OCI-LY1 (cell line): ENCODE results near the gene LAMC3.
A peak's percentile ranks its signal among the peaks of the same experiment; 100 is the strongest.

Experiments used
- H2AFZ ChIP-seq: fragments of 200-600 bp; sonication (generic), shearing (Covaris generic); 2 replicates; pipeline ENCODE4 v1.6.0; 2014; ENCODE audit warnings: antibody characterized with exemption, mild to moderate bottlenecking, low read length
- H3F3A ChIP-seq: fragments of 200-600 bp; sonication (generic), shearing (Covaris generic); 2 replicates; pipeline ENCODE4 v1.6.0; 2014; ENCODE audit warnings: mild to moderate bottlenecking, antibody characterized with exemption, low read length, moderate library complexity; ENCODE audit not compliant: insufficient read depth
- H3K27ac ChIP-seq: fragments of 200-600 bp; sonication (generic); 2 replicates; pipeline ENCODE4 v1.5.1; 2014; ENCODE audit warnings: low read length, mixed run types, mild to moderate bottlenecking, low read depth; ENCODE audit not compliant: poor library complexity, severe bottlenecking
- H3K27me3 ChIP-seq: fragments of 200-600 bp; sonication (generic); 2 replicates; pipeline ENCODE4 v1.6.0; 2014; ENCODE audit warnings: antibody characterized with exemption, mild to moderate bottlenecking, low read length, moderate library complexity; ENCODE audit not compliant: insufficient read depth
- H3K36me3 ChIP-seq: fragments of 200-600 bp; sonication (generic); 2 replicates; pipeline ENCODE4 v1.6.1; 2014; ENCODE audit warnings: mild to moderate bottlenecking, antibody characterized with exemption, low read length, moderate library complexity, mixed read lengths; ENCODE audit not compliant: insufficient read depth
- H3K4me1 ChIP-seq: fragments of 200-600 bp; sonication (generic); 2 replicates; pipeline ENCODE4 v1.5.1; 2014; ENCODE audit warnings: mild to moderate bottlenecking, low read length, moderate library complexity; ENCODE audit not compliant: insufficient read depth, severe bottlenecking
- H3K4me2 ChIP-seq: fragments of 200-600 bp; sonication (generic), shearing (Covaris generic); 2 replicates; pipeline ENCODE4 v1.6.1; 2014; ENCODE audit warnings: low read length
- H3K4me3 ChIP-seq: fragments of 200-600 bp; sonication (generic); 2 replicates; pipeline ENCODE4 v1.5.1; 2014; ENCODE audit warnings: low read length, low read depth, mild to moderate bottlenecking, mixed read lengths; ENCODE audit not compliant: poor library complexity, severe bottlenecking
- H3K79me2 ChIP-seq: fragments of 200-600 bp; shearing (Covaris generic); 2 replicates; pipeline ENCODE4 v1.6.1; 2016; ENCODE audit warnings: mixed run types, low read length, mixed read lengths; ENCODE audit not compliant: insufficient read depth
- H3K9ac ChIP-seq: fragments of 200-600 bp; sonication (generic), shearing (Covaris generic); 2 replicates; pipeline ENCODE4 v1.6.1; 2014; ENCODE audit warnings: mild to moderate bottlenecking, low read length, mixed read lengths
- H3K9me2 ChIP-seq: fragments of 200-600 bp; sonication (generic), shearing (Covaris generic); 2 replicates; pipeline ENCODE4 v1.6.1; 2014; ENCODE audit warnings: low read depth, mild to moderate bottlenecking, low read length, mixed read lengths
- H3K9me3 ChIP-seq: fragments of 200-600 bp; shearing (Covaris generic); 2 replicates; pipeline ENCODE4 v1.6.1; 2014; ENCODE audit warnings: low read length, mixed read lengths
- H4K20me1 ChIP-seq: fragments of 200-600 bp; sonication (generic), shearing (Covaris generic); 2 replicates; pipeline ENCODE4 v1.6.0; 2016; ENCODE audit warnings: mild to moderate bottlenecking, low read length; ENCODE audit not compliant: insufficient read depth
- CTCF ChIP-seq: fragments of 200-600 bp; sonication (generic), shearing (Covaris generic); IDR thresholded peaks from 2 replicates; pipeline ENCODE4 v1.5.1; 2017; ENCODE audit warnings: mild to moderate bottlenecking, antibody characterized with exemption, low read length, moderate library complexity, mixed read lengths
- EZH2 ChIP-seq: fragments of 200-600 bp; sonication (generic), shearing (Covaris generic); IDR thresholded peaks from 2 replicates; pipeline ENCODE4 v1.8.0; 2017; ENCODE audit warnings: borderline replicate concordance, mixed run types, mild to moderate bottlenecking, antibody characterized with exemption, low read length, moderate library complexity, mixed read lengths

LAMC3 gene

GRCh38 chr9:131096269-131097125 lies 87.5 kb downstream of the LAMC3 start, which contains the start of gene AIF1L:
TSS of gene AIF1L (plus strand) at chr9:131096531. CDS start at chr9:131096630, 99 bp downstream.
- no peak within 1 kb of the TSS for H3K27ac ChIP-seq
- H3K9me2 ChIP-seq: no peaks in the 10 kb centered on the region
- no peaks in the 10 kb centered on the region for H3K79me2 ChIP-seq
- H3K4me2 ChIP-seq: peak within 1 kb of the TSS; percentile 57
- H3K4me1 ChIP-seq: peaks cover 3% of the 10 kb centered on the region
- H3F3A ChIP-seq: no peaks in the 10 kb centered on the region
- H3K36me3 ChIP-seq: no peaks in the 10 kb centered on the region
- TF ChIP-seq CTCF (no peak), EZH2 (no peak)
- peaks cover 4% of the 10 kb centered on the region; the same call in 1 of the 2 replicates for H3K27me3 ChIP-seq
- no peak within 1 kb of the TSS for H3K9ac ChIP-seq
- no peaks in the 10 kb centered on the region for H3K9me3 ChIP-seq
- H3K4me3 ChIP-seq: peak within 1 kb of the TSS; percentile 51
- no peaks in the 10 kb centered on the region for H4K20me1 ChIP-seq
- no peak within 1 kb of the TSS for H2AFZ ChIP-seq

GRCh38 chr9:131097126-131097947 lies 88.4 kb downstream of the LAMC3 start:
- no peaks in the 10 kb centered on the region for H3K9me3 ChIP-seq
- H3K27ac ChIP-seq: no peak overlapping the region
- H3K4me1 ChIP-seq: peaks cover 3% of the 10 kb centered on the region
- no peak overlapping the region for H3K4me3 ChIP-seq
- no peak overlapping the region for H3K9ac ChIP-seq
- TF ChIP-seq EZH2: no peak
- no peak for TF ChIP-seq CTCF
- no peaks in the 10 kb centered on the region for H3K9me2 ChIP-seq
- H3K27me3 ChIP-seq: peaks cover 4% of the 10 kb centered on the region; the same call in 1 of the 2 replicates
- H4K20me1 ChIP-seq: no peaks in the 10 kb centered on the region
- no peak overlapping the region for H2AFZ ChIP-seq
- H3K4me2 ChIP-seq: no peak overlapping the region
- H3F3A ChIP-seq: no peaks in the 10 kb centered on the region
- no peaks in the 10 kb centered on the region for H3K36me3 ChIP-seq
- no peaks in the 10 kb centered on the region for H3K79me2 ChIP-seq

GRCh38 chr9:131097948-131098278 lies 88.9 kb downstream of the LAMC3 start:
- Histone ChIP-seq H3K9ac (no peak overlapping the region), H3F3A (no peaks in the 10 kb centered on the region), H3K27ac (no peak overlapping the region), H3K36me3 (no peaks in the 10 kb centered on the region), H3K9me2 (no peaks in the 10 kb centered on the region), H3K27me3 (peaks cover 4% of the 10 kb centered on the region; the same call in 1 of the 2 replicates), H3K4me2 (no peak overlapping the region), H3K4me1 (peaks cover 3% of the 10 kb centered on the region), H3K79me2 (no peaks in the 10 kb centered on the region), H3K9me3 (no peaks in the 10 kb centered on the region), H3K4me3 (no peak overlapping the region), H2AFZ (no peak overlapping the region), H4K20me1 (no peaks in the 10 kb centered on the region)
- TF ChIP-seq EZH2 (no peak), CTCF (no peak)
